ENCODE measurements around the gene FGD5.

GRCh38 chr3:14898929-14899328 is 80.2 kb downstream of the FGD5 start:
- TF ChIP-seq, protein P1, sequence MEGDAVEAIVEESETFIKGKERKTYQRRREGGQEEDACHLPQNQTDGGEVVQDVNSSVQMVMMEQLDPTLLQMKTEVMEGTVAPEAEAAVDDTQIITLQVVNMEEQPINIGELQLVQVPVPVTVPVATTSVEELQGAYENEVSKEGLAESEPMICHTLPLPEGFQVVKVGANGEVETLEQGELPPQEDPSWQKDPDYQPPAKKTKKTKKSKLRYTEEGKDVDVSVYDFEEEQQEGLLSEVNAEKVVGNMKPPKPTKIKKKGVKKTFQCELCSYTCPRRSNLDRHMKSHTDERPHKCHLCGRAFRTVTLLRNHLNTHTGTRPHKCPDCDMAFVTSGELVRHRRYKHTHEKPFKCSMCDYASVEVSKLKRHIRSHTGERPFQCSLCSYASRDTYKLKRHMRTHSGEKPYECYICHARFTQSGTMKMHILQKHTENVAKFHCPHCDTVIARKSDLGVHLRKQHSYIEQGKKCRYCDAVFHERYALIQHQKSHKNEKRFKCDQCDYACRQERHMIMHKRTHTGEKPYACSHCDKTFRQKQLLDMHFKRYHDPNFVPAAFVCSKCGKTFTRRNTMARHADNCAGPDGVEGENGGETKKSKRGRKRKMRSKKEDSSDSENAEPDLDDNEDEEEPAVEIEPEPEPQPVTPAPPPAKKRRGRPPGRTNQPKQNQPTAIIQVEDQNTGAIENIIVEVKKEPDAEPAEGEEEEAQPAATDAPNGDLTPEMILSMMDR (IDR thresholded peaks at IDR 0.05) = no peak
- no peak for TF ChIP-seq ZFX (IDR thresholded peaks at IDR 0.05; ENCODE audit: borderline replicate concordance)
